CD4-positive, CD25-positive, alpha-beta regulatory T cell (primary cell): ENCODE results near the gene GNAS. TPM values are rescaled to one million over a fixed set of nuclear protein-coding genes. Genes with fewer than 3 reads are reported as not detected.
A peak's percentile ranks its signal among the peaks of the same experiment; 100 is the strongest.

ENCODE experiments used
- ATAC-seq, 2 donors: fragments of 150-1000 bp; cut with Tn5 transposase; one replicate each; pipeline ENCODE4 v1.10.0; 2021; ENCODE audit warnings: low read depth in 2 of 2, moderate number of reproducible peaks in 2 of 2, moderate library complexity in 1 of 2
- DNase-seq, 3 donors: peaks; one replicate each; pipeline versions ENCODE4 v3.0.0 to v3.0.0-alpha.2; 2012 to 2022; ENCODE audit warnings: mixed read lengths in 1 of 3
- H3K27ac ChIP-seq: one replicate; pipeline ENCODE4 v1.7.0; 2013; ENCODE audit warnings: mild to moderate bottlenecking, low read length; ENCODE audit not compliant: insufficient read depth, poor library complexity, severe bottlenecking
- H3K27me3 ChIP-seq: one replicate; pipeline ENCODE4 v1.7.0; 2013; ENCODE audit warnings: low read length; ENCODE audit not compliant: control insufficient read depth, insufficient read depth
- H3K36me3 ChIP-seq: one replicate; pipeline ENCODE4 v1.7.0; 2013; ENCODE audit warnings: mild to moderate bottlenecking, low read length, moderate library complexity; ENCODE audit not compliant: control insufficient read depth, insufficient read depth
- H3K4me1 ChIP-seq: 2 replicates; pipeline ENCODE4 v1.7.0; 2013; ENCODE audit warnings: mild to moderate bottlenecking, low read length; ENCODE audit not compliant: insufficient read depth, control insufficient read depth, poor library complexity, severe bottlenecking
- H3K4me3 ChIP-seq: one replicate; pipeline ENCODE4 v1.7.0; 2013; ENCODE audit warnings: low read depth, mild to moderate bottlenecking, low read length, moderate library complexity
- H3K9me3 ChIP-seq, 2 experiments: 1 replicate in 1 of 2; 2 replicates in 1 of 2; pipeline ENCODE4 v1.7.0; 2013; ENCODE audit warnings: low read length in 2 of 2, mild to moderate bottlenecking in 1 of 2, moderate library complexity in 1 of 2; ENCODE audit not compliant: control insufficient read depth in 2 of 2
- H3K27ac Mint-ChIP-seq, 3 donors: one replicate each; pipeline ENCODE4 v1.8.0; 2020 to 2022; ENCODE audit warnings: mild to moderate bottlenecking in 3 of 3, mixed read lengths in 3 of 3, moderate library complexity in 2 of 3
- H3K27me3 Mint-ChIP-seq: one replicate; pipeline ENCODE4 v1.8.0; 2022; ENCODE audit warnings: mild to moderate bottlenecking, mixed read lengths
- H3K36me3 Mint-ChIP-seq: one replicate; pipeline ENCODE4 v1.8.0; 2020; ENCODE audit warnings: mixed read lengths
- H3K4me1 Mint-ChIP-seq, 4 donors: one replicate each; pipeline ENCODE4 v1.8.0; 2020 to 2022; ENCODE audit warnings: mixed read lengths in 4 of 4, mild to moderate bottlenecking in 1 of 4
- H3K4me3 Mint-ChIP-seq, 4 donors: one replicate each; pipeline ENCODE4 v1.8.0; 2020 to 2022; ENCODE audit warnings: mild to moderate bottlenecking in 4 of 4, mixed read lengths in 4 of 4, moderate library complexity in 3 of 4
- H3K9me3 Mint-ChIP-seq, 7 donors: one replicate each; pipeline ENCODE4 v1.8.0; 2020 to 2022; ENCODE audit warnings: mixed read lengths in 7 of 7, mild to moderate bottlenecking in 3 of 7, moderate library complexity in 2 of 7
- polyA plus RNA-seq, 4 donors: library from polyadenylated mRNA; unstranded; fragments of 300-500 nt; fragmentation: Illumina TruSeq; gene quantifications; one replicate each; pipeline ENCODE4 v1.2.3, GENCODE V29; 2021
- total RNA-seq: library from RNA; stranded (reverse); gene quantifications from one replicate; pipeline ENCODE4 v1.2.3, GENCODE V29; 2022

GNAS gene
- total and polyA plus RNA-seq, 5 donors from 2014 or later = 127 to 890 (median 165) TPM

- H3K36me3 Mint-ChIP-seq = peaks cover 7% of the 10 kb centered on the region
- H3K9me3 Mint-ChIP-seq = peaks cover 0 to 3% (median 0%) of the 10 kb centered on the region in 7 donors
- peak; percentile 8 to 19 for ATAC-seq
- peaks cover 44% of the 10 kb centered on the region for H3K4me1 ChIP-seq
- peak overlapping the region; percentile 85 for H3K4me3 ChIP-seq
- H3K27ac ChIP-seq = peak overlapping the region; percentile 90
- peak; percentile 60 to 82 (median 72) for DNase-seq
- H3K27me3 ChIP-seq = no peaks in the 10 kb centered on the region
- peaks cover 25 to 57% (median 40%) of the 10 kb centered on the region in 4 donors for H3K4me1 Mint-ChIP-seq
- H3K36me3 ChIP-seq = peaks cover 12% of the 10 kb centered on the region
- peak overlapping the region; percentile 91 to 98 (median 94) for H3K4me3 Mint-ChIP-seq
- H3K27me3 Mint-ChIP-seq = no peaks in the 10 kb centered on the region
- H3K27ac Mint-ChIP-seq = peak overlapping the region; percentile 91 to 96 (median 92)
- no peaks in the 10 kb centered on the region for H3K9me3 ChIP-seq
These were observed 39.8 kb downstream of the GNAS start for GRCh38 chr20:58892141-58892931.

GRCh38 chr20:58892932-58893224 is 40.4 kb downstream of the GNAS start:
- peak overlapping the region; percentile 90 for H3K27ac ChIP-seq
- no peaks in the 10 kb centered on the region for H3K9me3 ChIP-seq
- ATAC-seq (no peak), DNase-seq (no peak)
- Mint-ChIP-seq H3K27me3 (no peaks in the 10 kb centered on the region), H3K4me1 (peaks cover 29 to 56% (median 44%) of the 10 kb centered on the region in 4 donors), H3K9me3 (peaks cover 0 to 3% (median 0%) of the 10 kb centered on the region in 7 donors), H3K4me3 (peak overlapping the region; percentile 91 to 98 (median 94)), H3K27ac (peak overlapping the region; percentile 91 to 96 (median 92)), H3K36me3 (peaks cover 7% of the 10 kb centered on the region)
- H3K36me3 ChIP-seq = peaks cover 16% of the 10 kb centered on the region
- H3K4me1 ChIP-seq = peaks cover 41% of the 10 kb centered on the region
- H3K27me3 ChIP-seq = no peaks in the 10 kb centered on the region
- peak overlapping the region; percentile 85 for H3K4me3 ChIP-seq

- DNase-seq (peak in 1 of 3 donors; percentile 30), ATAC-seq (no peak)
- peak overlapping the region; percentile 90 for H3K27ac ChIP-seq
- no peaks in the 10 kb centered on the region for H3K27me3 ChIP-seq
- H3K4me1 ChIP-seq = peaks cover 36% of the 10 kb centered on the region
- no peaks in the 10 kb centered on the region for H3K9me3 ChIP-seq
- peak overlapping the region; percentile 85 for H3K4me3 ChIP-seq
- Mint-ChIP-seq H3K9me3 (peaks cover 0 to 3% (median 0%) of the 10 kb centered on the region in 7 donors), H3K27me3 (no peaks in the 10 kb centered on the region), H3K36me3 (peaks cover 7% of the 10 kb centered on the region), H3K4me3 (peak overlapping the region; percentile 84 to 92 (median 91)), H3K4me1 (peaks cover 31 to 56% (median 46%) of the 10 kb centered on the region in 4 donors), H3K27ac (peak overlapping the region; percentile 38 to 92 (median 65))
- peaks cover 22% of the 10 kb centered on the region for H3K36me3 ChIP-seq
These were observed 41.0 kb downstream of the GNAS start for GRCh38 chr20:58893355-58894120.

- H3K4me3 Mint-ChIP-seq = peak overlapping the region; percentile 84 to 92 (median 91)
- H3K9me3 ChIP-seq = no peaks in the 10 kb centered on the region
- H3K27ac ChIP-seq = peak overlapping the region; percentile 90
- peak overlapping the region; percentile 85 for H3K4me3 ChIP-seq
- peaks cover 11% of the 10 kb centered on the region for H3K36me3 Mint-ChIP-seq
- no peaks in the 10 kb centered on the region for H3K27me3 Mint-ChIP-seq
- H3K27me3 ChIP-seq = no peaks in the 10 kb centered on the region
- peaks cover 36% of the 10 kb centered on the region for H3K4me1 ChIP-seq
- peaks cover 31 to 69% (median 51%) of the 10 kb centered on the region in 4 donors for H3K4me1 Mint-ChIP-seq
- peaks cover 33% of the 10 kb centered on the region for H3K36me3 ChIP-seq
- ATAC-seq = no peak
- H3K9me3 Mint-ChIP-seq = peaks cover 0 to 5% (median 0%) of the 10 kb centered on the region in 7 donors
- peak overlapping the region; percentile 72 to 92 (median 89) for H3K27ac Mint-ChIP-seq
- DNase-seq = no peak
These were observed 42.3 kb downstream of the GNAS start for GRCh38 chr20:58894652-58895447.

GRCh38 chr20:58895448-58896180 is 43.1 kb downstream of the GNAS start:
- Mint-ChIP-seq H3K4me3 (peak overlapping the region; percentile 84 to 92 (median 91)), H3K4me1 (peaks cover 34 to 77% (median 57%) of the 10 kb centered on the region in 4 donors), H3K9me3 (peaks cover 0 to 3% (median 0%) of the 10 kb centered on the region in 7 donors), H3K36me3 (peaks cover 13% of the 10 kb centered on the region), H3K27me3 (no peaks in the 10 kb centered on the region), H3K27ac (peak overlapping the region; percentile 89 to 93 (median 92))
- DNase-seq (peak in 1 of 3 donors; percentile 24), ATAC-seq (no peak)
- Histone ChIP-seq H3K4me3 (peak overlapping the region; percentile 85), H3K27me3 (no peaks in the 10 kb centered on the region), H3K9me3 (no peaks in the 10 kb centered on the region), H3K27ac (peak overlapping the region; percentile 24), H3K4me1 (peaks cover 36% of the 10 kb centered on the region), H3K36me3 (peaks cover 37% of the 10 kb centered on the region)

- peaks cover 36% of the 10 kb centered on the region for H3K4me1 ChIP-seq
- DNase-seq = no peak
- peaks cover 16% of the 10 kb centered on the region for H3K36me3 Mint-ChIP-seq
These were observed 44.3 kb downstream of the GNAS start for GRCh38 chr20:58896820-58897219.

More at GRCh38 chr20:58896820-58897219, 44.3 kb downstream of the GNAS start:
- H3K4me3 ChIP-seq = no peak overlapping the region
- no peaks in the 10 kb centered on the region for H3K27me3 ChIP-seq
- H3K4me3 Mint-ChIP-seq = peak overlapping the region in 2 of 4 donors; percentile 17 to 91
- H3K4me1 Mint-ChIP-seq = peaks cover 37 to 84% (median 61%) of the 10 kb centered on the region in 4 donors
- no peak for ATAC-seq
- no peaks in the 10 kb centered on the region for H3K9me3 ChIP-seq
- peak overlapping the region; percentile 24 for H3K27ac ChIP-seq
- H3K27ac Mint-ChIP-seq = peak overlapping the region; percentile 59 to 87 (median 76)
- no peaks in the 10 kb centered on the region for H3K27me3 Mint-ChIP-seq
- peaks cover 0 to 3% (median 0%) of the 10 kb centered on the region in 7 donors for H3K9me3 Mint-ChIP-seq
- peaks cover 43% of the 10 kb centered on the region for H3K36me3 ChIP-seq
